ENCODE data around the gene MYBPC2. TPM values are rescaled to one million over a fixed set of nuclear protein-coding genes. Genes with fewer than 3 reads are reported as not detected.
A peak's percentile ranks its signal among the peaks of the same experiment; 100 is the strongest.
"Not testable (repeated sequence)": the region's sequence is repeated elsewhere in the genome, so short reads cannot be mapped to it uniquely, and the experiment has no call there.

Gene MYBPC2
- total RNA-seq, 1 donor, result not detected

DNA sequence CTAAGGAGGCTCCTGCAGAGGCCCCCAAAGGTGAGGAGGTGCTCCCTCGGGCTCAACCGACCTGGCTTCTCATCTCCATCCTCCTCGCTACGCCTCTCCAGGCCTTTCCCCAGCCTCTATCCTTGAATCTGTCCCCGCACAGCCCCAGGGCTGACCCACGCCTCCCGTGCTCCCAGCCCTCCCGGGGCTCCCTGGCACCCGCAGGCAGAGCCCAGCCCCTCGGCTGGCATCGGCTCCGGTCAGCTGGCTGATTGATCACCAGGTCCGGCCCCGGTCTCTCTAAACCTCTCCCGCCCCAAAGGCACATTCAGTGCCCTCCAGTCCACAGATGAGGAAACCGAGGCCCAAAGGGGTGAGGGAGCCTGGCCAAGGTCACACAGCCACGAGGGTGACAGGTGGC lies 2.5 kb downstream of the MYBPC2 start:
- no peaks in the 10 kb centered on the region for H3K9me3 ChIP-seq (ENCODE audit: low read depth, low read length)
- no peak overlapping the region for H3K4me2 ChIP-seq (ENCODE audit: insufficient read depth, low read length)
- no peaks in the 10 kb centered on the region for H3K79me2 ChIP-seq (ENCODE audit: insufficient read depth, low read length)
- no peaks in the 10 kb centered on the region for H3K36me3 ChIP-seq (ENCODE audit: insufficient read depth, low read length)
- H3K27me3 ChIP-seq (ENCODE audit: insufficient read depth, low read length), result peaks cover 14% of the 10 kb centered on the region
- H3K4me1 ChIP-seq (ENCODE audit: insufficient read depth, low read length), result peaks cover 5% of the 10 kb centered on the region
- peak; percentile 48 for DNase-seq (ENCODE audit: insufficient read length, low spot score, missing footprints)
- no peak overlapping the region for H2AFZ ChIP-seq (ENCODE audit: low read length)
- no peaks in the 10 kb centered on the region for H4K20me1 ChIP-seq (ENCODE audit: insufficient read depth, low read length)
- TF ChIP-seq, protein P1, sequence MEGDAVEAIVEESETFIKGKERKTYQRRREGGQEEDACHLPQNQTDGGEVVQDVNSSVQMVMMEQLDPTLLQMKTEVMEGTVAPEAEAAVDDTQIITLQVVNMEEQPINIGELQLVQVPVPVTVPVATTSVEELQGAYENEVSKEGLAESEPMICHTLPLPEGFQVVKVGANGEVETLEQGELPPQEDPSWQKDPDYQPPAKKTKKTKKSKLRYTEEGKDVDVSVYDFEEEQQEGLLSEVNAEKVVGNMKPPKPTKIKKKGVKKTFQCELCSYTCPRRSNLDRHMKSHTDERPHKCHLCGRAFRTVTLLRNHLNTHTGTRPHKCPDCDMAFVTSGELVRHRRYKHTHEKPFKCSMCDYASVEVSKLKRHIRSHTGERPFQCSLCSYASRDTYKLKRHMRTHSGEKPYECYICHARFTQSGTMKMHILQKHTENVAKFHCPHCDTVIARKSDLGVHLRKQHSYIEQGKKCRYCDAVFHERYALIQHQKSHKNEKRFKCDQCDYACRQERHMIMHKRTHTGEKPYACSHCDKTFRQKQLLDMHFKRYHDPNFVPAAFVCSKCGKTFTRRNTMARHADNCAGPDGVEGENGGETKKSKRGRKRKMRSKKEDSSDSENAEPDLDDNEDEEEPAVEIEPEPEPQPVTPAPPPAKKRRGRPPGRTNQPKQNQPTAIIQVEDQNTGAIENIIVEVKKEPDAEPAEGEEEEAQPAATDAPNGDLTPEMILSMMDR (IDR thresholded peaks at IDR 0.05; ENCODE audit: extremely low read depth, low read depth, low read length), result no peak
- no peak overlapping the region for H3K4me3 ChIP-seq (ENCODE audit: insufficient read depth, low read length)
- no peak overlapping the region for H3K27ac ChIP-seq (ENCODE audit: low read depth, low read length)

DNA sequence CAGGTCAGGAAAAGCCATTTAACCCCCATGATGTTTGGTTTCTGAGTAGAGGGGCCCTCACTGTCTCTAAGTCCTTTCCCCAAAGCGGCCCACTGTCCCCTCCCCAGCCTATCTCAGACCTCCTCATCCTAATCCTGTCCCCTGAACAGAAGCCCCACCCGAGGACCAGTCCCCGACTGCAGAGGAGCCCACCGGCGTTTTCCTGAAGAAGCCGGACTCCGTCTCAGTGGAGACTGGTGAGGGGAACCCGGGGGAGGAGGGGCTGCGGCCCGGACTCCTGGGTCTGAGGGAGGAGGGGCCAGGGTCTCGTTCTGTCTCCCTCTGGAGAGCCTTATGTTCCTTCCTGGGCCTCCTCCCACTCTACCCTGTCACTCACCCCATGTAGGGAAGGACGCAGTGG lies 2.9 kb downstream of the MYBPC2 start:
- Histone ChIP-seq H3K27ac (ENCODE audit: low read depth, low read length) (no peak overlapping the region), H3K9me3 (ENCODE audit: low read depth, low read length) (no peaks in the 10 kb centered on the region), H4K20me1 (ENCODE audit: insufficient read depth, low read length) (no peaks in the 10 kb centered on the region), H3K4me2 (ENCODE audit: insufficient read depth, low read length) (no peak overlapping the region), H2AFZ (ENCODE audit: low read length) (no peak overlapping the region), H3K4me3 (ENCODE audit: insufficient read depth, low read length) (no peak overlapping the region), H3K36me3 (ENCODE audit: insufficient read depth, low read length) (no peaks in the 10 kb centered on the region), H3K27me3 (ENCODE audit: insufficient read depth, low read length) (peaks cover 13% of the 10 kb centered on the region), H3K79me2 (ENCODE audit: insufficient read depth, low read length) (no peaks in the 10 kb centered on the region), H3K4me1 (ENCODE audit: insufficient read depth, low read length) (peaks cover 5% of the 10 kb centered on the region)
- peak; percentile 65 for DNase-seq (ENCODE audit: insufficient read length, low spot score, missing footprints)
- TF ChIP-seq, protein P1 (IDR thresholded peaks at IDR 0.05; ENCODE audit: extremely low read depth, low read depth, low read length), result no peak

DNA sequence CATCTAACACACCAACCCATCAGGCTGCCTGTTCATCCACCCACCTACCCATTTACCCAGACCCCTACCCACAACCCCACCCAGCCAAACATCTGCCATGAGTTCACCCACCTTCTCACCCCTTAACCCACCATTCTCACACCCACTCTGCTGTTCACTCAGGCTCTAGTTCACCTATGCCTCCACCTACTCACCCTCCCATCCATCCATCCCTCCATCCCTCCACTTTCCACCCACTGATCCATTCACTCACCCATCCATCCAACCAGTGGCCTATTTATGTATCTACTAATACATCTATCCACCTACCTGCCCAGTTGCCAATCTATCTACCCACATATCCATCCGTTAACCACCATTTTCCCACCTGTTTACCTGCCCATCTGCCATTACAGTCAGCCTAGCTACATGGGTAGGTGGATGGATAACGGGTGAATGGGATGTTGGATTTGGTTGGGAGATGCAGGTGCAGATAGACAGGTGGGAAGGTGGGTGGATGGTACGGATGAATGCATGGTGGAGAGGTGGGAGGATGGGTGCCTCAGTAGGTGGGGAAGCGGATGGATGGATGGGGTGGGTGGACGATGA lies 5.3 kb downstream of the MYBPC2 start:
- Histone ChIP-seq H3K4me2 (ENCODE audit: insufficient read depth, low read length) (no peak overlapping the region), H4K20me1 (ENCODE audit: insufficient read depth, low read length) (no peaks in the 10 kb centered on the region), H3K36me3 (ENCODE audit: insufficient read depth, low read length) (no peaks in the 10 kb centered on the region), H3K27me3 (ENCODE audit: insufficient read depth, low read length) (peaks cover 3% of the 10 kb centered on the region), H3K79me2 (ENCODE audit: insufficient read depth, low read length) (no peaks in the 10 kb centered on the region), H3K4me1 (ENCODE audit: insufficient read depth, low read length) (no peaks in the 10 kb centered on the region), H3K9me3 (ENCODE audit: low read depth, low read length) (no peaks in the 10 kb centered on the region), H3K4me3 (ENCODE audit: insufficient read depth, low read length) (no peak overlapping the region), H3K27ac (ENCODE audit: low read depth, low read length) (no peak overlapping the region), H2AFZ (ENCODE audit: low read length) (no peak overlapping the region)
- TF ChIP-seq, protein P1 (IDR thresholded peaks at IDR 0.05; ENCODE audit: extremely low read depth, low read depth, low read length), result no peak
- no peak for DNase-seq (ENCODE audit: insufficient read length, low spot score, missing footprints)

DNA sequence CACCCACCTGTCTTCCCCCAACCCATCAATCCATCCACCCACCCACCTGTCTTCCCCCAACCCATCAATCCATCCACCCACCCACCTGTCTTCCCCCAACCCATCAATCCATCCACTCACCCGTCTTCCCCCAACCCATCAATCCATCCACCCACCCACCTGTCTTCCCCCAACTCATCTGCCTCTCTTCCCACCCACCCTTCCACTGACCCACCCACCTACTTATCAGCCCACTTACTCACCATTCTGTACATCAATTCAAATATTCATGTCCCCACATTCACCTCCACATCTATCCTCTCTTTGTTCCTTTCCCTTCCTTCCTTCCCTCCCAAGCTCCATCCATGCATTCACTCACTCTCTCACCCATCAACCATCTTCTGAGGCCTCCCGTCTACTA lies 6.4 kb downstream of the MYBPC2 start:
- not testable (repeated sequence) for H3K9me3 ChIP-seq (ENCODE audit: low read depth, low read length); H3K4me1 ChIP-seq (ENCODE audit: insufficient read depth, low read length); H3K4me2 ChIP-seq (ENCODE audit: insufficient read depth, low read length)

More for the DNA sequence above, 6.4 kb downstream of the MYBPC2 start:
- not testable (repeated sequence) for H3K4me3 ChIP-seq (ENCODE audit: insufficient read depth, low read length); H3K36me3 ChIP-seq (ENCODE audit: insufficient read depth, low read length); H3K27me3 ChIP-seq (ENCODE audit: insufficient read depth, low read length); DNase-seq (ENCODE audit: insufficient read length, low spot score, missing footprints); H3K79me2 ChIP-seq (ENCODE audit: insufficient read depth, low read length); H4K20me1 ChIP-seq (ENCODE audit: insufficient read depth, low read length); H3K27ac ChIP-seq (ENCODE audit: low read depth, low read length); H2AFZ ChIP-seq (ENCODE audit: low read length)

All from osteoblast (primary cell).